Measurements from ENCODE around the gene PI4KA.
"Not testable (repeated sequence)": the region's sequence is repeated elsewhere in the genome, so short reads cannot be mapped to it uniquely, and the experiment has no call there.

Gene PI4KA

DNA sequence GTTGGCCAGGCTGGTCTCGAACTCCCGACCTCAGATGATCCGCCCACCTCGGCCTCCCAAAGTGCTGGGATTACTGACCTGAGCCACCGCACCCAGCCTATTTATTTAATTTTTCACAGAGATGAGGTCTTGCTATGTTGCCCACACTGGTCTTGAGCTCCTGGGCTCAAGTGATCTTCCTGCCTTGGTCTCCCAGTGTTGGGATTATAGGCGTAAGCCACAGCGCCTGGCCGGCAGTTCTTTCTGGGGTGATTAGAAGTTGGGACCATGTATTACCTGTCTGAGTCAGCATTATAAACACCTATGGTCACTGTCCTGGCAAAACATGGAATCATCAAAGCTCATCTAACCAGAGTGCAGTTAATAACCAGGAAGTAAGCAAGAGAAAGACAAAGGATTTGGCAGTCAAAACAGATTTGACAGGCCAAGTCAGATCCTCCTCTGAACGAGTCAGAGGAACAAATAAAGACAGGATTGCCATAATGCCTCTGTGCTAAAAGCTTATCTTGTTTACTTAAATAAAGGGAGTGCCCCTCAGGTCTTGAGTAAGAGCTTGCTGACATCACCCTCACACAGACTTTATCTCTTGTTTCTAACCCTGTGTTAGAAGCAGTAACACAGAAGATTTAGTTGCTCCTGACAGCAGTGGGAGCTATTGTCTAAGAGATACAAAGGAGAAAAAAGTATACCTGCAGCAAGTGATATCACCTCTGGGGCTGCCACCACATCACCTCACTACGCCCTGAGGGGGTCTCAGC is 81.0 kb downstream of the PI4KA start:
- H3K27ac ChIP-seq (ENCODE audit: insufficient read depth, low read depth, low read length, poor library complexity, severe bottlenecking), result no peak overlapping the region
- no peaks in the 10 kb centered on the region for H3K36me3 ChIP-seq (ENCODE audit: control insufficient read depth, insufficient read depth, low read length)
- 91% methylated on average over 10 of the region's 10 CpGs for WGBS, 2 experiments
- H3K27me3 ChIP-seq (ENCODE audit: control insufficient read depth, insufficient read depth, low read length, poor library complexity, severe bottlenecking), result no peaks in the 10 kb centered on the region
- H3K9me3 ChIP-seq (ENCODE audit: control insufficient read depth, low read length), result no peaks in the 10 kb centered on the region
- no peaks in the 10 kb centered on the region for H3K4me1 ChIP-seq (ENCODE audit: control insufficient read depth, insufficient read depth, low read length)
- no peak overlapping the region for H3K4me3 ChIP-seq (ENCODE audit: insufficient read depth, low read depth, low read length)

DNA sequence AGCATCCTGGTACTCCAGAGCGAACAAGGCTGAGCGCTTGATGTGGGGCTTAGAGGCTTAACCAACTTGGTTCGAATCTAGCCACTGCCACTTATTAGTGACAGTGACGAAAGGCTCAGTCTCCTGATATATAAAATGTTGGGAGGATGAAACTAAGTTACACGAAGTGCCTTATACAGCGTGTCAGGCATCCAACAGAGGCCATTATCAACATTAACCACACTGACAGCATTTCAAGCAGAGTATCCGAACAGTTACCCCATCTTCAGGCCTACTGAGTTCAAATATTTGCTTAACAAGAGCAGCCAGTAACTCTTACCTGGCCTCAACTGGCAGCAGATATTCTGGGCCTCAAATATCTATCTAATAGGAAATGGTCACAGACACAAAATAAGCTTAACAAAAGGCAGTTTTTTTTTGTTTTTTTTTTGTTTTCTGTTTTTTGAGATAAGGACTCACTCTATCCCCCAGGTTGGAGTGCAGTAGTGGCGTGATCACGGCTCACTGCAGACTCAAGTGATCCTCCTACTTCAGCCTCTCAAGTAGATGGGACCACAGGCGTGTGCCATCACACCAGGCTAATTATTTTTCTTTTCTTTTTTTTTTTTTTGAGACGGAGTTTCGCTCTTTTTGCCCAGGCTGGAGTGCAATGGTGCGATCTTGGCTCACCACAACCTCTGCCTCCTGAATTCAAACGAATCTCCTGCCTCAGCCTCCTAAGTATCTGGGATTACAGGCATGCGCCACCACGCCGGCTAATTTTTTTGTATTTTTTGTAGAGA is 81.8 kb downstream of the PI4KA start:
- Histone ChIP-seq H3K36me3 (ENCODE audit: control insufficient read depth, insufficient read depth, low read length) (no peaks in the 10 kb centered on the region), H3K27ac (ENCODE audit: insufficient read depth, low read depth, low read length, poor library complexity, severe bottlenecking) (no peak overlapping the region), H3K9me3 (ENCODE audit: control insufficient read depth, low read length) (no peaks in the 10 kb centered on the region), H3K4me1 (ENCODE audit: control insufficient read depth, insufficient read depth, low read length) (no peaks in the 10 kb centered on the region), H3K4me3 (ENCODE audit: insufficient read depth, low read depth, low read length) (no peak overlapping the region), H3K27me3 (ENCODE audit: control insufficient read depth, insufficient read depth, low read length, poor library complexity, severe bottlenecking) (no peaks in the 10 kb centered on the region)
- 95% methylated on average over 17 of the region's 17 CpGs for WGBS, 2 experiments

DNA sequence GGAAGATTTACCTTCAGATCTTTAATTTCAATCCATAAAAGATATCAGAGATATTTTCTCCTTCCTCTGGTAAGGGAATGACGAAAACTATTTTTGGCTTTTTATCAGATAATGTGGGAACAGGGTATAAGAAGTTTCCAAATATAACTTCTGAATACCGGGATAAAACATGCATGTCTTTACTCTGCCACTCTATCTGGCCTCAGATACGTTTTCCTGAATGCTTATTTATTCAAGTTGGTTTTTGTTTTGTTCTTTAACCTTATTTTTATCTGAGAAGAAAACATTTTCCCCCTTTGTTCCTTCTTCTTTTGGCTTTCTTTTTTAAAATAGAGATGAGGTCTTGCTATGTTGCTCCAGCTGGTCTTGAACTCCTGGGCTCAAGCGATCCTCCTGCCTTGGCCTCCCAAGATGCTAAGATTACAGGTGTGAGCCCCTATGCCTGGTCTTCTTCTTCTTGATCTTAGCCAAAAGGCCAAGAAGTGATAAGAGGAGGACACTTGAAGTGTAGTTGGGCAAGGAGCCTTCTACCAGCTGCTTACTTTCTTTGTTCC is 83.2 kb downstream of the PI4KA start:
- Histone ChIP-seq H3K4me1 (ENCODE audit: control insufficient read depth, insufficient read depth, low read length) (no peaks in the 10 kb centered on the region), H3K36me3 (ENCODE audit: control insufficient read depth, insufficient read depth, low read length) (no peaks in the 10 kb centered on the region), H3K9me3 (ENCODE audit: control insufficient read depth, low read length) (no peaks in the 10 kb centered on the region), H3K27me3 (ENCODE audit: control insufficient read depth, insufficient read depth, low read length, poor library complexity, severe bottlenecking) (no peaks in the 10 kb centered on the region), H3K4me3 (ENCODE audit: insufficient read depth, low read depth, low read length) (no peak overlapping the region), H3K27ac (ENCODE audit: insufficient read depth, low read depth, low read length, poor library complexity, severe bottlenecking) (no peak overlapping the region)
- 90 to 97% methylated on average over 4 of the region's 4 CpGs for WGBS, 2 experiments

DNA sequence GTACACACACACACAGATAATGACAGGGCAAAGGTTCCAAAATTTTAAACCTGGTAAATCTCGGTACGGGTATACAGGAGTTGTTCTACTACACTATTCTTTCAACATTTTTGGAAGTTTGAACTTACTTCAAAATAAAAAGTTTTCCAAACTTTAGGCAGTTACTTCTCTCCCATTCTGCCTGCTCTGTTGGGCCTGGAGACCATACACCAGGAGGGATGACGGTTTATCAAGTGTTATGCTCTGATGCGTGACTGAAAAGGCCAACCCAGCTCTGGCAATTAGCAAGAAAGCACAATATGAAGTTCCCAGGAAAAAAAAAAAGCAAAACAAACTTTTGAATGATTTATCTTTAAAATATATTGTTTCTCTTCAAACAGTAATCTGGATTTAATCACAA is 83.7 kb downstream of the PI4KA start:
- 90 to 98% methylated on average over 4 of the region's 4 CpGs for WGBS, 2 experiments
- H3K27ac ChIP-seq (ENCODE audit: insufficient read depth, low read depth, low read length, poor library complexity, severe bottlenecking), result no peak overlapping the region

DNA sequence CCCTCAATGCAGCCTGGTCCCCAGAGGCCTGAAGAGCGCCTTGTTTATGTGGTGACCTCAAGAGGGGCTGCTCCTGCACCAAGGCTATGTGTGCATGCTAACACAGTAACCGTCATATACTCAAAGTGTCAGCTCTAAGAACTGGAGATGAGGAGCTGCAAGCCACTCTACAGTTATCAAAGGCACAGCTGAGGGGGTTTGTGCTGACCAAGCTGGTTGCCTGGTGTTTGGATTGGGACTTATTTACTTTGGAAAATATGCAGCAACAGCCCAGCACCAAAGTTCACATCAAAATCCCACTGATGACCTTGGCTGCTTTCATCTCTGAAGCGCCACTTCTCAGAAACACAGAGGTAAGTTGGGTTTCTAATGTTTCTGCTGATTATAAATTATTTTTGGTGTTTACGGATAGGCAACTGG is 84.8 kb downstream of the PI4KA start, which contains the start of gene SERPIND1:
Gene SERPIND1, plus strand, starts transcription at position 321 of the 420 bp plus-strand sequence. CDS start 5,200 bp downstream, outside the sequence.
- 93 to 96% methylated on average over 4 of the region's 4 CpGs for WGBS, 2 experiments
- no peak within 1 kb of the TSS for H3K4me3 ChIP-seq (ENCODE audit: insufficient read depth, low read depth, low read length)
- H3K27me3 ChIP-seq (ENCODE audit: control insufficient read depth, insufficient read depth, low read length, poor library complexity, severe bottlenecking), result no peaks in the 10 kb centered on the region
- no peaks in the 10 kb centered on the region for H3K4me1 ChIP-seq (ENCODE audit: control insufficient read depth, insufficient read depth, low read length)
- H3K27ac ChIP-seq (ENCODE audit: insufficient read depth, low read depth, low read length, poor library complexity, severe bottlenecking), result no peak within 1 kb of the TSS
- no peaks in the 10 kb centered on the region for H3K9me3 ChIP-seq (ENCODE audit: control insufficient read depth, low read length)
- H3K36me3 ChIP-seq (ENCODE audit: control insufficient read depth, insufficient read depth, low read length), result no peaks in the 10 kb centered on the region

More for the DNA sequence above, 83.7 kb downstream of the PI4KA start:
- Histone ChIP-seq H3K4me1 (ENCODE audit: control insufficient read depth, insufficient read depth, low read length) (no peaks in the 10 kb centered on the region), H3K9me3 (ENCODE audit: control insufficient read depth, low read length) (no peaks in the 10 kb centered on the region), H3K4me3 (ENCODE audit: insufficient read depth, low read depth, low read length) (no peak overlapping the region), H3K27me3 (ENCODE audit: control insufficient read depth, insufficient read depth, low read length, poor library complexity, severe bottlenecking) (no peaks in the 10 kb centered on the region), H3K36me3 (ENCODE audit: control insufficient read depth, insufficient read depth, low read length) (no peaks in the 10 kb centered on the region)

DNA sequence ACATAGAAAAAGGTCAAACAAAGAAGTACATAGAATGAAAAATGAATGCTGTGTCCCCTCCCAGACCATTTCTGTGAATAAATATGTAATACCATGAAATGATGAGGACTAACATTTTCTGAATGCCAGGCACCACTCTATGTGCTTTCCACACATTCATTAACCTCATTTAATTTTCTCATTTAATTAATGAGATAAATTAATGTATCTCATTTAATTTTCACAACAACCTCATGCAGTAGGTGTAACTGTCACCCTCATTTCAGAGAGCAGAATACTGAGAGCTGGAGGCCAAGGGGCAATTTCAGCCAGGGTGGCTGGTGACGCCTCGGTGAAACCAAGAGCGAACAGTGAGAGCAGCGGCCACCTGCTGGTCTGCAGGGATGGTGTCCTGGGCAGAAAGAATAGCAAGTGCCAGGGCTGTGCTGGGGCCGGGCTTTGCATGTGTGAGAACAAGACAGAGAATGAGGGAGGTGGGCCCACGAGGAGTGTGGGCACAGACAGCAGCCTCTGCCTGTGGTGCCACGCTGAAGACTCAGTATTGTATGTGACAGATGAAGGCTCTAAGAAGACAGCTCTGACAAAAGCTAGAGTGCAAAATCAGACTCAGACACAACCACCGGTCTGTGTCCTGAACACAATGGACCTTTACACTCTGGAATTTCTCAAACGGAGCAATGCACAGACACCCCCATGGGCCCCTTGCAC is 86.5 kb downstream of the PI4KA start:
- Histone ChIP-seq H3K4me1 (ENCODE audit: control insufficient read depth, insufficient read depth, low read length) (no peaks in the 10 kb centered on the region), H3K9me3 (ENCODE audit: control insufficient read depth, low read length) (no peaks in the 10 kb centered on the region), H3K36me3 (ENCODE audit: control insufficient read depth, insufficient read depth, low read length) (no peaks in the 10 kb centered on the region), H3K4me3 (ENCODE audit: insufficient read depth, low read depth, low read length) (no peak overlapping the region), H3K27ac (ENCODE audit: insufficient read depth, low read depth, low read length, poor library complexity, severe bottlenecking) (no peak overlapping the region), H3K27me3 (ENCODE audit: control insufficient read depth, insufficient read depth, low read length, poor library complexity, severe bottlenecking) (no peaks in the 10 kb centered on the region)
- WGBS, 2 experiments, result 70 to 71% methylated on average over 9 of the region's 9 CpGs

DNA sequence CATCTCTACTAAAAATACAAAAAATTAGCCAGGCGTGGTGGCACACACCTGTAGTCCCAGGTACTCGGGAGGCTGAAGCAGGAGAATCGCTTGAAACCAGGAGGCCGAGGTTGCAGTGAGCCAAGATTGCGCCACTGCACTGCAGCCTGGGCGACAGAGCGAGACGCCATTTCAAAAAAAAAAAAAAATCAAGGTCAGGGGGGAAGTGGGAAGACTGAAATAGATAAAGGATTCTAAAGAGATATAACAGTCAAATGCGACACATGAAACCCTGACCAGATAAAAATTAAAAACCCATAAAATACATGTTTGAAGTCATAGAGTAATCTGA is 89.2 kb downstream of the PI4KA start:
- H3K36me3 ChIP-seq (ENCODE audit: control insufficient read depth, insufficient read depth, low read length); H3K27ac ChIP-seq (ENCODE audit: insufficient read depth, low read depth, low read length, poor library complexity, severe bottlenecking); H3K27me3 ChIP-seq (ENCODE audit: control insufficient read depth, insufficient read depth, low read length, poor library complexity, severe bottlenecking); H3K4me1 ChIP-seq (ENCODE audit: control insufficient read depth, insufficient read depth, low read length); H3K4me3 ChIP-seq (ENCODE audit: insufficient read depth, low read depth, low read length); H3K9me3 ChIP-seq (ENCODE audit: control insufficient read depth, low read length): not testable (repeated sequence)
- WGBS, 2 experiments, result 95 to 97% methylated on average over 8 to 9 of the region's 9 CpGs

DNA sequence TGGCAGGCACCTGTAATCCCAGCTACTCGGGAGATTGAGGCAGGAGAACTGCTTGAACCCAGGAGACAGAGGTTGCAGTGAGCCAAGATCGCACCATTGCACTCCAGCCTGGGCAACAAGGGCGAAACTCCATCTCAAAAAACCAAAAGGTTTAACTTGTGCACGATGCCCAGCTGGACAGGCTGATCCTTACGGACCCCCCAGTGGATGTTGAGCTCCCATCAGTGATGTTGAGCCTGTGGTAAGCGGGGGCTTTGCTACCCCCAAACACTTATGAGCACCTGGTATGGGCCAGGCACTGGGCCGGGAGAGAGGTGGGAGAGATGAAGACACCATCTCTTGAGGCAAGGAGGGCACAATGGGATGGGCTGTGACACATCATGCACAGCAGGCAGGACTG is 92.1 kb downstream of the PI4KA start:
- H3K4me3 ChIP-seq (ENCODE audit: insufficient read depth, low read depth, low read length), result no peak overlapping the region
- H3K27me3 ChIP-seq (ENCODE audit: control insufficient read depth, insufficient read depth, low read length, poor library complexity, severe bottlenecking), result no peaks in the 10 kb centered on the region
- no peaks in the 10 kb centered on the region for H3K4me1 ChIP-seq (ENCODE audit: control insufficient read depth, insufficient read depth, low read length)
- 94% methylated on average over 7 of the region's 7 CpGs for WGBS, 2 experiments
- no peaks in the 10 kb centered on the region for H3K9me3 ChIP-seq (ENCODE audit: control insufficient read depth, low read length)
- H3K27ac ChIP-seq (ENCODE audit: insufficient read depth, low read depth, low read length, poor library complexity, severe bottlenecking), result no peak overlapping the region
- no peaks in the 10 kb centered on the region for H3K36me3 ChIP-seq (ENCODE audit: control insufficient read depth, insufficient read depth, low read length)

DNA sequence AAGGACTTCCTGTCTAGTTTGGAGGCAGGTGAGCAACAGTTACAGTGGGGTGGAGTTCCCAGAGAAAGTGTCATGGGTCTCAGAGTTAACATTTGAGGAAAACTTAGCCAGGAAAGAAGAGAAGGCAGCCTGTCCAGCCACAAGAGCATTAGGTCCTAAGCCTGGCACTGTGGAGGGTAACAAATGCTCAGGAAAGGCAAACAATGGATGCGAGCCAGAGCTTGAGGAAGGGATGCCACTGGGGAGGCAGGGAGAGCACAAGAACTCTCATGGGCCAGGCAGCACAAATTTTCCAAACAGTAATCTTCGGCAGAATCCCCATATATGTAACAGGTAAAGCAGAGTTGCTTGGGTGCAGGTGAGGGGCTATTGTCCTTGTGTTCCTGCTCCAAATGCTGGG is 92.7 kb downstream of the PI4KA start:
- Histone ChIP-seq H3K36me3 (ENCODE audit: control insufficient read depth, insufficient read depth, low read length) (no peaks in the 10 kb centered on the region), H3K9me3 (ENCODE audit: control insufficient read depth, low read length) (no peaks in the 10 kb centered on the region), H3K4me3 (ENCODE audit: insufficient read depth, low read depth, low read length) (no peak overlapping the region), H3K27me3 (ENCODE audit: control insufficient read depth, insufficient read depth, low read length, poor library complexity, severe bottlenecking) (no peaks in the 10 kb centered on the region), H3K4me1 (ENCODE audit: control insufficient read depth, insufficient read depth, low read length) (no peaks in the 10 kb centered on the region), H3K27ac (ENCODE audit: insufficient read depth, low read depth, low read length, poor library complexity, severe bottlenecking) (no peak overlapping the region)
- 90 to 95% methylated on average over 2 of the region's 2 CpGs for WGBS, 2 experiments

DNA sequence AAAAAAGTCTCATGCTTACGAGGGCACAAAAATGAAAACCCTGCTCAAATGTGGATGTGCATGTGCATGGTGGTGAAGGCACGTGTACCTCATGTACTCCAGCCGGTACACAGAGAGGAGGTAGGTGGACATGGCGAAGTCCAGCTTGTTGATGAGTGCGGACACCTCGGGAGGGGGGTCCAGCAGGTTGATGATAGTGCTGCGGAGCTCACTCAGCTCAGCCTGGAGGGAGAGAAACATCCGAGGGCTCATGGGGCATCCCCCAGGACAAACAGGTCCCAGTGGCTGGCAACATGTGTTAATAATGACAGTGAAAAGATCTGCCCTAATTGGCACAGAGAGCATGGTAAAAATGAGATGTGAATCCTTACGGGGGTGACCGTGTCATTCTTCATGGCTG is 93.9 kb downstream of the PI4KA start:
- no peaks in the 10 kb centered on the region for H3K4me1 ChIP-seq (ENCODE audit: control insufficient read depth, insufficient read depth, low read length)
- no peak overlapping the region for H3K27ac ChIP-seq (ENCODE audit: insufficient read depth, low read depth, low read length, poor library complexity, severe bottlenecking)
- H3K9me3 ChIP-seq (ENCODE audit: control insufficient read depth, low read length), result no peaks in the 10 kb centered on the region
- H3K36me3 ChIP-seq (ENCODE audit: control insufficient read depth, insufficient read depth, low read length), result no peaks in the 10 kb centered on the region
- no peak overlapping the region for H3K4me3 ChIP-seq (ENCODE audit: insufficient read depth, low read depth, low read length)
- H3K27me3 ChIP-seq (ENCODE audit: control insufficient read depth, insufficient read depth, low read length, poor library complexity, severe bottlenecking), result no peaks in the 10 kb centered on the region
- WGBS, 2 experiments, result 96 to 97% methylated on average over 10 of the region's 10 CpGs
